ENCODE measurements around the gene INMT. TPM values are rescaled to one million over a fixed set of nuclear protein-coding genes. Genes with fewer than 3 reads are reported as not detected.

Gene INMT
- total and polyA plus RNA-seq, 10 of the 15 experiments (the other 5 are each of a cell fraction or from before 2014, with no cell fraction given), result 0.03 to 0.20 (median 0.10) TPM; not detected in 7

DNA sequence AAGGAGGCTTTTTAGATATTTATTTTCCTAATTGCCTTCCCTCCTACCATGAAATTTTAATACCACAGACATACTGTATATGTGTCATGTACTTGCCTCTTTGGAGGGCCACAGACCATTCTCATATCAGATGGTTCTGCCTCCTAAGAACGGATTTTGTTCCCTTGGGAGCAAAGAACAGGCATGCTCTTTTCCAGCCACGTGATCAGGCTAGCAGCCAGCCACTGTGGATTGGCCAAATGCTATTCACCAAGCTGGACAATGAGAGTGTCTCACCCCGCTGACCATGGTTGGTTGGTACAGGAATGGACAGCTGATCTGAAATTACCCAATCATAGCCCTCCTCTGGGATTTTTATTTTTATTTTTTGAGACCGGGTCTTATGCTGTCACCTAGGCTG, 48.2 kb upstream of the INMT start (continued):
- TF ChIP-seq NFYA (IDR thresholded peaks at IDR 0.05; ENCODE audit: borderline replicate concordance, low read depth, low read length) (no peak), SMC3 (IDR thresholded peaks at IDR 0.05; ENCODE audit: borderline replicate concordance, low read length) (no peak)

DNA sequence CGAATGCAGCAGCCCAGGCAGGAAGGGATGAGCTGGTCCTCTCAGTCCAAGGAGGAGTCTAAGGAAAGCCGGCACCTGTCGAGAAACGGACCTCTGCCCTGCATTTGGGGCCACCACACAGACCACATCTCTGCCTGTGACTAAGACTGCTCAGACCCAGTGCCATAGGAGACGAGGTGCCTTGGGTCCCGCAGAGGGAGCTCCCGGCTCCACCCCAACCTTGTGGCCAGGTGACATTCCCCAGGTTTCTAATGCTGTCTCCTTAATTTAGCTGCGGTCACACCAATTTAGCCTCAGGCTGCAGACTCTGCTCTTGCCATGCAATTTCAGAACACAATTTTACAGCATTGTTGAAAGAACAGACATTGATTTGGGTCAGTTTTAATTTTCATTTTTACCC, 46.9 kb upstream of the INMT start:
- intact Hi-C loops (cut with micrococcal nuclease; ENCODE audit: unreplicated experiment) (no loop called here), in situ Hi-C loops (cut with MboI) (no loop called here)
- Histone ChIP-seq H3K4me1 (ENCODE audit: control insufficient read depth, insufficient read depth, low read length) (no peaks in the 10 kb centered on the region), H3K9me3 (replicated peaks; ENCODE audit: control insufficient read depth, insufficient read depth, low read length) (no peaks in the 10 kb centered on the region), H4K20me1 (ENCODE audit: control insufficient read depth, insufficient read depth) (no peaks in the 10 kb centered on the region), H3K9ac (ENCODE audit: control insufficient read depth, insufficient read depth, low read length) (no peak overlapping the region), H3K27me3 (replicated peaks in 1 of 2; ENCODE audit: control insufficient read depth in 2 of 2, insufficient read depth in 2 of 2, low read length in 1 of 2) (no peaks in the 10 kb centered on the region; a peak in 2 of 4 replicates), H3K4me2 (ENCODE audit: control insufficient read depth, insufficient read depth) (no peak overlapping the region), H3K4me3 (no peak overlapping the region), H3K36me3 (ENCODE audit: control insufficient read depth in 2 of 2, insufficient read depth in 2 of 2, low read length in 1 of 2) (no peaks in the 10 kb centered on the region), H3K27ac (ENCODE audit: control insufficient read depth, insufficient read depth) (no peak overlapping the region), H2AFZ (ENCODE audit: control insufficient read depth, low read depth, low read length) (no peak overlapping the region), H3K79me2 (ENCODE audit: control insufficient read depth, insufficient read depth, low read length) (no peaks in the 10 kb centered on the region)
- POLR2A ChIA-PET, result no interaction called here
- SMC1A ChIA-PET (ENCODE audit: uncharacterized antibody, unreplicated experiment), result no interaction called here
- no peak for ATAC-seq
- DNase-seq (ENCODE audit: low read depth, low spot score), result no peak
- no peak for FAIRE-seq
- TF ChIP-seq HDAC2 (IDR thresholded peaks at IDR 0.05) (no peak), EGR1 (IDR thresholded peaks at IDR 0.05; ENCODE audit: borderline replicate concordance in 1 of 2, low read depth in 2 of 2, low read length in 2 of 2) (no peak), NFYA (IDR thresholded peaks at IDR 0.05; ENCODE audit: borderline replicate concordance, low read depth, low read length) (no peak), STAT3 (IDR thresholded peaks at IDR 0.05; ENCODE audit: low read depth, low read length) (no peak), EED (IDR thresholded peaks at IDR 0.05; ENCODE audit: low read depth) (no peak), ZZZ3 (IDR thresholded peaks at IDR 0.05; ENCODE audit: control insufficient read depth, insufficient read length, low read depth) (no peak), ATF7 (IDR thresholded peaks at IDR 0.05; ENCODE audit: low read depth) (no peak), CBFB (IDR thresholded peaks at IDR 0.05; ENCODE audit: low read depth) (no peak), ASH2L (IDR thresholded peaks at IDR 0.05; ENCODE audit: borderline replicate concordance, low read depth) (no peak), SIX5 (IDR thresholded peaks at IDR 0.05; ENCODE audit: low read depth, low read length, severe bottlenecking) (no peak), EZH2 (IDR thresholded peaks at IDR 0.05; ENCODE audit: borderline replicate concordance, control insufficient read depth, low read depth, low read length) (no peak)
- TF ChIP-seq, protein P1, sequence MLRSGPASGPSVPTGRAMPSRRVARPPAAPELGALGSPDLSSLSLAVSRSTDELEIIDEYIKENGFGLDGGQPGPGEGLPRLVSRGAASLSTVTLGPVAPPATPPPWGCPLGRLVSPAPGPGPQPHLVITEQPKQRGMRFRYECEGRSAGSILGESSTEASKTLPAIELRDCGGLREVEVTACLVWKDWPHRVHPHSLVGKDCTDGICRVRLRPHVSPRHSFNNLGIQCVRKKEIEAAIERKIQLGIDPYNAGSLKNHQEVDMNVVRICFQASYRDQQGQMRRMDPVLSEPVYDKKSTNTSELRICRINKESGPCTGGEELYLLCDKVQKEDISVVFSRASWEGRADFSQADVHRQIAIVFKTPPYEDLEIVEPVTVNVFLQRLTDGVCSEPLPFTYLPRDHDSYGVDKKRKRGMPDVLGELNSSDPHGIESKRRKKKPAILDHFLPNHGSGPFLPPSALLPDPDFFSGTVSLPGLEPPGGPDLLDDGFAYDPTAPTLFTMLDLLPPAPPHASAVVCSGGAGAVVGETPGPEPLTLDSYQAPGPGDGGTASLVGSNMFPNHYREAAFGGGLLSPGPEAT (IDR thresholded peaks at IDR 0.05; ENCODE audit: low read depth), result no peak
- TF ChIP-seq, protein P2, sequence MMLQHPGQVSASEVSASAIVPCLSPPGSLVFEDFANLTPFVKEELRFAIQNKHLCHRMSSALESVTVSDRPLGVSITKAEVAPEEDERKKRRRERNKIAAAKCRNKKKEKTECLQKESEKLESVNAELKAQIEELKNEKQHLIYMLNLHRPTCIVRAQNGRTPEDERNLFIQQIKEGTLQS (IDR thresholded peaks at IDR 0.05; ENCODE audit: borderline replicate concordance, extremely low read depth, low read depth, low read length), result no peak
- TF ChIP-seq, protein P3, sequence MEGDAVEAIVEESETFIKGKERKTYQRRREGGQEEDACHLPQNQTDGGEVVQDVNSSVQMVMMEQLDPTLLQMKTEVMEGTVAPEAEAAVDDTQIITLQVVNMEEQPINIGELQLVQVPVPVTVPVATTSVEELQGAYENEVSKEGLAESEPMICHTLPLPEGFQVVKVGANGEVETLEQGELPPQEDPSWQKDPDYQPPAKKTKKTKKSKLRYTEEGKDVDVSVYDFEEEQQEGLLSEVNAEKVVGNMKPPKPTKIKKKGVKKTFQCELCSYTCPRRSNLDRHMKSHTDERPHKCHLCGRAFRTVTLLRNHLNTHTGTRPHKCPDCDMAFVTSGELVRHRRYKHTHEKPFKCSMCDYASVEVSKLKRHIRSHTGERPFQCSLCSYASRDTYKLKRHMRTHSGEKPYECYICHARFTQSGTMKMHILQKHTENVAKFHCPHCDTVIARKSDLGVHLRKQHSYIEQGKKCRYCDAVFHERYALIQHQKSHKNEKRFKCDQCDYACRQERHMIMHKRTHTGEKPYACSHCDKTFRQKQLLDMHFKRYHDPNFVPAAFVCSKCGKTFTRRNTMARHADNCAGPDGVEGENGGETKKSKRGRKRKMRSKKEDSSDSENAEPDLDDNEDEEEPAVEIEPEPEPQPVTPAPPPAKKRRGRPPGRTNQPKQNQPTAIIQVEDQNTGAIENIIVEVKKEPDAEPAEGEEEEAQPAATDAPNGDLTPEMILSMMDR (IDR thresholded peaks at IDR 0.05 in 2 of 3, conservative IDR thresholded peaks at IDR 0.05 in 1 of 3; ENCODE audit: control insufficient read depth in 2 of 3, extremely low read depth in 1 of 3, insufficient read depth in 1 of 3, low read depth in 3 of 3, low read length in 3 of 3), result no peak
- TF ChIP-seq, protein P4, sequence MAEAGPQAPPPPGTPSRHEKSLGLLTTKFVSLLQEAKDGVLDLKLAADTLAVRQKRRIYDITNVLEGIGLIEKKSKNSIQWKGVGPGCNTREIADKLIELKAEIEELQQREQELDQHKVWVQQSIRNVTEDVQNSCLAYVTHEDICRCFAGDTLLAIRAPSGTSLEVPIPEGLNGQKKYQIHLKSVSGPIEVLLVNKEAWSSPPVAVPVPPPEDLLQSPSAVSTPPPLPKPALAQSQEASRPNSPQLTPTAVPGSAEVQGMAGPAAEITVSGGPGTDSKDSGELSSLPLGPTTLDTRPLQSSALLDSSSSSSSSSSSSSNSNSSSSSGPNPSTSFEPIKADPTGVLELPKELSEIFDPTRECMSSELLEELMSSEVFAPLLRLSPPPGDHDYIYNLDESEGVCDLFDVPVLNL (IDR thresholded peaks at IDR 0.05; ENCODE audit: low read depth, low read length), result no peak
- 42% methylated on average over 8 of the region's 8 CpGs for WGBS (ENCODE audit: insufficient coverage, insufficient replicate concordance, low lambda C conversion rate, missing lambda C conversion rate)
- RAD21 ChIA-PET (ENCODE audit: unreplicated experiment), result no interaction called here
- BruUV-seq (replicated peaks), result no TSS peak
- CTCF ChIA-PET, result interaction anchor here (1.8 kb wide), 1 partner anchor 35 kb away, joined by 7 read pairs; no protein-coding TSS in a partner anchor
